ENCODE measurements around the gene TRPV6.

Gene TRPV6

DNA sequence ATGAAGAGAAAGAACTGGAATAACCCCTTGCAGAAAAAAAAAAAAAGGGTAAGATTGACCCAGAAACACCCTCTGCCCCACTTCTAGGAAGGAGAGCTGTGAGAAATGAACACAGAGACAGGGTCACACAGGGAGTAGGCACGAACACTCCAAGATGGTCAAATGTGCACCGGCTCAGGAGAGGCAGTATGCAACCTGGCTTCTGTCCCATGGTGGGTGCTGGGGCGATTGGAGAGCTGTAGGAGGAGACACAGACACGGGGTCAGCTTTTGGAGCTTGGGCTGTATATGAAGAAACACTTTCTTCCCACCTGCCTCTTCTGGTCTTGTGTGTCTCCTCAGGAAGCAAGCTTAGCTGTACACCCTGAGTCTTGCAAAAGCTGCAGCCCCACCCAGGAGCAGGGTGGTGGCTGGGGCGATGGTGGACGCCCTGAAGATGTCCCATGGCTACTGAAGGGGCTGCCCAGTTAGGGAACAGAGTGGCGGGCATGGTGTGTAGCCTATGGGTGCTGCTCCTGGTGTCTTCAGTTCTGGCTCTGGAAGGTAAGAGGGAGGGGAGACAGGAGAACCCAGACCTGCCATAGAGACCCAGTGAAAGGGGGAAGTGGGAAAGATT, 22.7 kb downstream of the TRPV6 start:
- no peak for TF ChIP-seq ZNF274 (IDR thresholded peaks at IDR 0.05; ENCODE audit: low read depth, low read length)

DNA sequence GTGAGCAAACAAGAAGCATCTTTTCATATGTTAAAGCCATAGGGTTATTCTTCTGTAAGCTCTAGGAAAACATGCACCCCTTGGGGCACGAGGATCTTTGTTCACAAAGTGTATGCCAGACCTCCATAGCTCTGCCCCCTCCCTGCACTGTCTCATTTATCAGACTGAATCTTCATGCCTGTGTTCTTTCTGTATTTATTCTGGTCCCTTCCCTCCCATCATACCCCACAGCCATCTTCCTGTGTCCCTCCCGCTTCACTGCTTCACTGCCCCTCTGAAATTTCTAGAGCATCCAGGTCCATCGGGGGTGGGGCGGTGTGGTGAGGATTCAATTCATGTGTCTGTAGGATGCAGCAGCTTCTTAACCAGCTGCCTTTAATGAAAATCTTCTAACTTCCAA, 23.2 kb downstream of the TRPV6 start:
- no peak for TF ChIP-seq ZNF274 (IDR thresholded peaks at IDR 0.05; ENCODE audit: low read depth, low read length)
- no peak overlapping the region for H3K4me3 ChIP-seq (ENCODE audit: low read length)

More for the DNA sequence above, 22.7 kb downstream of the TRPV6 start:
- H3K4me3 ChIP-seq (ENCODE audit: low read length), result no peak overlapping the region

DNA sequence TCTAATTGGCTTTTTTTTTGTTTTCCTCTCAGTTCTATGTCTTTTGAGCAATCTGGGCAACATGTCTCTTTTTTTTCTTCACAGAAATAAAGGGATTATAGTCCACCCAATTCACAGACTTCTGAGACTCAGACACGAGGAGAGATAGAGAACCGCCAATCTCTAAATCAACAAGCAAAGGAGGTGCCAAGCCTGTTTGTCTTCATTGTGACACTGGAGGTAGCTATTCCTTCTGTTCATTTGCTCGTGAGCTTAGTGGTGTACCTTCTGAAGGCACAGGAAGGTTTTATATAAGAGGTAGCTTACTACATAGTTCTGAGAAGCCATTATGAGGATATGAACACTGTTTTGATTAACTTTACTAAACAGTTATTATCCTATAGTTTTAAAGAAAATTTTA, 24.6 kb downstream of the TRPV6 start:
- TF ChIP-seq ZNF274 (IDR thresholded peaks at IDR 0.05; ENCODE audit: low read depth, low read length), result no peak
- no peak overlapping the region for H3K4me3 ChIP-seq (ENCODE audit: low read length)

DNA sequence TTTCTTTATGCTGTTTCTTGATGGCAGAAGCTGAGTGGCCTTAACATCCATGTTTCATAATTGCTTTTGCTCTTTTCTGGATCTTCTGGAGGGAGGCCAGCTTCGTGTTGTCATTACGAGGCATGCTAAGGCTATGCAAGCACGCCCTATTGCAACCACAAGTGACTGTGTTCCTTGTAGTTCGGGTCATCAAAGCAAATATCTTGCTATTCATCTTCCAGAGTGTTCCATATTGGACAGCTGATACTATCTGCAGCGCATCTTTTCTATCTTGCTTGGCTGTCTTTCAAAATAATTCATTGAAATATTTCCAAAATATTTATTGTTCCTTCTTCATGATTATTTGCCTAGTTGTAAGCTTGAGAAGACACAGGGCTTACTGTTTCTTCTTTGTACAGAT, 25.7 kb downstream of the TRPV6 start:
- no peak overlapping the region for H3K4me3 ChIP-seq (ENCODE audit: low read length)
- TF ChIP-seq ZNF274 (IDR thresholded peaks at IDR 0.05; ENCODE audit: low read depth, low read length), result no peak

DNA sequence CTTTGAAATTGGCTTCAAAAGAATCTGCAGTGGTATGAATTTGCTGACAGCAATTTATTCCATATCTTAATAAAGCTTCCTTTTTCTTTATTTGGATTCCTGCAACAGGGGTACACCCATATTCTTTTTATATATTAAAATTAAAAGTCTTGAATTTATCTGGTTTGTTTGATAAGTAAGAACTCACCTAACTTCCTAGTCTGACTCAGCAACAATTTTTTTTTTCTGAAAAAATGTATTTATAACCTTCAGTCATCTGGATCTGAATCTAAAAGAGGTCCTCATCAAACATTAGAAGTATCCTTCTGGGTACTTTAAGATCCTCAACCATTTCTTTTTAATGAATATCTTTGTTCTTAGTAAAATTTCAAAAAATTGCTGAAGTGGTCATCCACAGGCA, 26.1 kb downstream of the TRPV6 start:
- H3K4me3 ChIP-seq (ENCODE audit: low read length), result no peak overlapping the region
- no peak for TF ChIP-seq ZNF274 (IDR thresholded peaks at IDR 0.05; ENCODE audit: low read depth, low read length)

DNA sequence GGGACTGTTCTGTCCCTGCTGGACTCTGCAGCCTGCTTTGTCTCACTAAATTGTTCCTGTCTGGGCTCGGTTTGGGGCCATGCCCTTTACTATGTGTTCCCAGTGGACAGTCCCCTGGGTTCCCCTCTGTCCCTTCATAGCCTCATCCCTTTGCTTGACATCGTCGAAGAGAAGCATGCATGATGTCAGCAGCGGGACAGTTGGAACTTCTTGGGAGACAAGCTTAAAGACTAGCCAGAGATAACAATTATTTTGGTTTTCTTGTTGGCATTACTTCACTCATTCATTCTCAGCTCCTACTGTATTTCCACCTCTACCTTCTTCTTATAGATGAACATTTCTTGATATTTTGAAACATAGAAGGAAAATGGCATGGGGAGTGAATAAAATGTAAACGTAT, 27.9 kb downstream of the TRPV6 start:
- no peak for TF ChIP-seq ZNF274 (IDR thresholded peaks at IDR 0.05; ENCODE audit: low read depth, low read length)
- no peak overlapping the region for H3K4me3 ChIP-seq (ENCODE audit: low read length)

DNA sequence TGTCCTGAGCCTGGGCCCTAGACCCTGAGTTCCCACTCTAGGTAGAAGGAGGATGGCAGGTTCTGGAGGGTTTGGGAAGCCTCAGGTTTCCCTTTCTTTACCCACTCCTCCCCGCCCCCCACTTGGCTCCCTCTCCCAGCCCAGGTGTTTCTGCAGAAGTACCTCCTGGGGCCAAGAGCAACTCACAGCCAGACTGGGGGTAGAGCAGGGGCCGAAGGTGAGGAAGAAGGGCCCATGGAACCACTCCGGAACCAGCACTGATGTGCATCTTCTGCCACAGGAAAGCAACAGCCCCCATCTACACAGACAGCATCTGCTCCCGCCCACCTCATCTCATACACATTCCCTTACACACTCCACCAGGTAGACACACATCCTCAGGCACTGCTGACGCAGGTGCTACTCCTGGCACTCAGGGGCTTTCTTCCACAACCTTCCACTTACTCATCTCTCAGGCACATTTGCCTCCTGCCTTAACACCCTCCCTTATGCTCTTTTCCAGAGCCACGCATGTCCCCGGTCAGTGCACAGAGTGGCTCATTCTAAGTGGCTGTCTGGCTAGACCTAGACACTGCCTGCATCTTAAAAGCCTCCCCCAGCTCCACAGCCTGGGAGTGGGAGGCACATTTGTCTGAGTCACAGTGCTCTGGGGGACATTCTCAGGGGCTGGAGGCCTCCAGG, 28.8 kb downstream of the TRPV6 start:
- TF ChIP-seq ZNF274 (IDR thresholded peaks at IDR 0.05; ENCODE audit: low read depth, low read length), result no peak
- H3K4me3 ChIP-seq (ENCODE audit: low read length), result no peak overlapping the region

DNA sequence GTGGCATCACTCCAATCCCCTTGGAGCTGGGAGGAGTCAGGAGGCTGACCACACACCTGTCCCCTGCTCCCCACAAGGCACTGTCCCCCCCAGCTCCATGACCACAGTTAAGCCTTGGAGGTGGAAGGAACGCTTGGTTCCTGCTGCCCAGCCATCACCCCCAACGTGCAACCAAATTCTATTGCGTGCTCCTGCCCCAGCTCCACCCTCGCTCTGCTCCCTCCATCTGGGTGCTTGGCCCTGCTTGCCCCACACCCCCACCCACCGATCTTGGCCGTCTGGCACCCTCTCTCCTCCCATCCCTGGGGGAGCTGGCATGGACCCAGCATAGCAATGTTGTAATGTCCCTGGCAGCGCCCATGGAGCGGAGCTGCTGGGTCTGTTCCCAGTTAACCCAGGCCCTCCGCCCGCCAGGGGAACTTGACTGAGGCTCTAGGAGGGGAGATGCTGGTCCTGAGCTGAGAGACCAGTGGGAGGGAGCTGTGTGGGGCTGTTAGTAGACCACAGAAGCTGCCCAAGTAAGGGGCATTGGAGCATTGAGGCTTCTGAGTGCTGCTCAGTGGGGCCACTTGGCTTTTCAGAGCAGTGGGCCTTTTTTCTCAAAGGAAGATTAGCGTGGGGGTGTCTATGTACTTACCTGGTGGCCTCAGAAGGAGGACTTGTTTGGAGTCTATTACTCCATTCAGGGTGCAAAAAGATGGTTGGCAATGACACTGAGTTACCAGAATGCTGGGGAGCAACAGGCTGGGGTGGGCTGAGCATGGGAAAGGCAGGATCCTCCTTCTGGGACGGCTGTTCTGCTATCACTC, 29.6 kb downstream of the TRPV6 start:
- no peak for TF ChIP-seq ZNF274 (IDR thresholded peaks at IDR 0.05; ENCODE audit: low read depth, low read length)
- no peak overlapping the region for H3K4me3 ChIP-seq (ENCODE audit: low read length)

DNA sequence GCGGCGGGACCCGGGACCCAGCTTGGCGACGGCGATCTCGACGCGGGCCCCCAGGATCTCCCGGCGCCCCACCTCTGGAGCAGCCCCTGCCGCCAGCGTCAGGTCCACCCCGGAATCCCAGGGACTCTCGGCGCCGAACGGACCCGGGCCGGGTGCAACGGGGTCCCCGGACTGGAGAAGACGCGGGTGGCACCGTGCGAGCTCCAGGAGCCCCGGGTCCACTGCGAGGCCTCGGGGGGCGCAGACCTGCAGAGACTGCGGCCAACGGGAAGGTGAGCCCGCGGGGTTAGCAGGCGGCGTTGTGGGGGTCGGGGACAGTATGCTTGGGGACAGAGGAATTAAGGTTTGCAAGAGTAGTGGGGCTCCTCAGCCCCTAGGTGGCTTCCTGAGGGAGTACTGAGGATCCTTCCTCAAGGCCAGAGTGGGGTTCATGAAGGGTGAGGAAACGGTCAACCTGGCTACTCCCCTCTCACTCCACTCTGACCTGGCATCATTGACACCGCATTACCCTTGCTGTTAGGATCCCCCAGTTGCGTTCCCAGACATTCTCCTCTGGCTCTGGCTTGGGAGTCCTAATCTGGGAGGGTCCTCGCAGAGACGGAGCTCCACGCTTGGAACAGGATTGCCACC, 30.3 kb downstream of the TRPV6 start:
- peak overlapping the region; percentile 60; the same call in 1 of the 2 replicates for H3K4me3 ChIP-seq (ENCODE audit: low read length)
- TF ChIP-seq ZNF274 (IDR thresholded peaks at IDR 0.05; ENCODE audit: low read depth, low read length), result no peak

DNA sequence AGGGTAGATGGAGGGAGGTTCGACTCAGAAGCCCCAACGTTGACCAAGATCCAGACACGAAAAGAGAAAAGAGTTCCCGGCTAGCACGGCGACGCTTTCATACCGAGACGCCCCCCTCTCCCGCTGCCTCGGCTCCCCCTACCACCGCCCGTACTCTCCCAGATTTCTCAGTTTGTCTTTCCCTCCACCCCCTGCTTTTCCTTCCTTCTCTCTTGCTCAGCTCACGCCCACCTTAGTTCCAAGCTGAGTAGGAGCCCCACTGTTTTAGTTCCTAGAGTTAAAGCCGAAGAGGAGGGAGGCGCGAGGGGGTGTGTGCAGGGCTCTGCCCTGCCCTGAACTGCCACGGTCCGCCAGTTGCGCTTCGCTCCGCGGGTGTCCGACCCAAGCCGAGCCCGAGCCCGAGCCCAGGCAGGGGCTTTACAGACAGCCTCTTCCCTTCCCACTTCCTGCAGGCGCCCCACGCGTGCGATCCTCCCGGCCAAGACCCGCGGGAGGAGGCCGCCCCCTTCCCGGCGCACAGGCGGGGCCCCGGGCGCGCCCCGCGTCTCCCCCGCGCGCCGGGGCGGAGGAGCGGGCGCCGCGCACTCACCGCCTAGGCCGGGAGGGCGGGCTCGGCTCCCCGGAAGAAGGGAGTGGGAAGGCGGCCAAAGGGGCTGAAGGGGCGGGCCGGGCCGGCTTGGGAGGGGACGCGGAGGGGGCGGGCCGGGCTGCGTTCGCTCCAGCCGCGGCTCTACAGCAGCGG, 31.0 kb downstream of the TRPV6 start, which contains the start of gene EPHB6:
EPHB6 (plus strand) TSS at position 705 of the 742 bp plus-strand sequence. CDS start 8,152 bp downstream, outside the sequence.
- peak within 1 kb of the TSS; percentile 60 for H3K4me3 ChIP-seq (ENCODE audit: low read length)
- no peak for TF ChIP-seq ZNF274 (IDR thresholded peaks at IDR 0.05; ENCODE audit: low read depth, low read length)

DNA sequence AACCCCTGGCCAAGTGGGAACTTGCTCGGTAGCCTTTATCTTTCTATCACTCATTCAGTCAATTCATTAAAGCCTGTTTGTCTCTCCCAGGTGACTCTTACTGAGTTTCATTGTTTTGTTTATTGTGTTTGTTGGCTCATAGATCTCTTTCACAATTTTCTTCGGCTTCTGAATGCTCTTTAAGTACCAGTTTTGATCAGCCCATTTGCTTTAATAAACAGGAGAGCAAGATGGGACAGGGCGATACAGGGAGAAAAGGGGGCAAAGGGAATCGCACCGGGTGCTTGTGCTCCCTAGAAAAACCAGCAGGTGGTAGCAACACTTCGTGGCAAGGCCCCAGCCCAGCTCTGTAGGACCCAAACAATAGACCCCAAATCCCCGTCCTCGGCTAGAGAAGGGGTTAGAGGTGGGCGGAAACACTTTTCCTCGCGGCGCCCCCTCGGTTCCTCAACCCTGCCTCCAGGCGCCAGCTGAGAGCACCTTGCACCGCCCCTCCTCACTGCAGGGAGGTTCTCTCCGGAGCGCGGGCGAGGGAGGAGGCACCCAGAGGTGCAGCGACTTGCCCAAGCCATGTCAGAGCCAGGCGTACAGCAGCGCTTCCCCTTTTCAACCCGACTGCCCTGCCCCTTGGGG, 31.7 kb downstream of the TRPV6 start:
- no peak for TF ChIP-seq ZNF274 (IDR thresholded peaks at IDR 0.05; ENCODE audit: low read depth, low read length)
- H3K4me3 ChIP-seq (ENCODE audit: low read length), result peak overlapping the region; percentile 60; the same call in 1 of the 2 replicates

DNA sequence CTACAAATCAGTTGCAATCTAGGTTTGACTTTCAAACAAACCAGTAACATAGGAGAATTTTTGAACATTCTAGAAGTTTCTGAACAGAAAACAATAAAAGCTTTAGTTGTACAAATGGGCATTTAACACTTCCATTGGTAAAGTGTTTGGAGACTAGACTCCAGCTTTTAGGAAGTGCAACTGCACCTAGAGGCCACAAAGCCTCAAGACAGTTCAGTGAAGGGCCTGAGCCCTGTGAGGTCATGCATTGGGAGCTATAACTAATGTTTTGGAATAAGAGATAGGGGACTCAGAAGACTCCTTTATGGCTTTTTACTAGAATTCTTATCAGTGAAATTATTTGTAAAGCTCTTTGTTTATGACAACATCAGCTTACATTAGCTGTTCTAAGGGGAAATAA, 33.6 kb downstream of the TRPV6 start:
- TF ChIP-seq ZNF274 (IDR thresholded peaks at IDR 0.05; ENCODE audit: low read depth, low read length), result no peak
- H3K4me3 ChIP-seq (ENCODE audit: low read length), result no peak overlapping the region

DNA sequence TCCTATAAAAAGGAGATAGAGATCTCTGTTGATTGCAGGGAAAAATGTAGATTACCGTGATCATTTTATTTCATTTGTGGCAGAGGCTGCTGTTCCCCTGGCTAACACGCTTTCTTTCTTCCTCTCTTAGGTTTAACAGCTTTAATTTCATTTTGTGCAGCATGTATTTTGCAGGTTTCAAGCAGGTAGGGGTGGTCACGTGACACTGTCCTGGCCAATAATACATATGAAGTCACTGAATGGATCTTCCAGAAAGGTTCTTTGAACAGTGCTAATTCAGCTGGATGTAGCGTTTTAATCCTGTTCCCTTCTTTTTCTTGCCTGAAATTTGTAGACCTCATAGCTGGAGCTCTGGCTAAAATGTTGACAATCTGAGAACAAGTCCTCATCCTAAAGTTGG, 34.3 kb downstream of the TRPV6 start:
- no peak for TF ChIP-seq ZNF274 (IDR thresholded peaks at IDR 0.05; ENCODE audit: low read depth, low read length)
- H3K4me3 ChIP-seq (ENCODE audit: low read length), result no peak overlapping the region

All from GM08714 (cell line).